LoVo (cell line): ENCODE measurements around the gene PRSS12.
"Not testable (repeated sequence)": the region's sequence is repeated elsewhere in the genome, so short reads cannot be mapped to it uniquely, and the experiment has no call there.

Experiments
- DNase-seq: peaks from one replicate; pipeline ENCODE4 v3.0.0-alpha.2; 2016; ENCODE audit warnings: low spot score

PRSS12 gene, protein sequence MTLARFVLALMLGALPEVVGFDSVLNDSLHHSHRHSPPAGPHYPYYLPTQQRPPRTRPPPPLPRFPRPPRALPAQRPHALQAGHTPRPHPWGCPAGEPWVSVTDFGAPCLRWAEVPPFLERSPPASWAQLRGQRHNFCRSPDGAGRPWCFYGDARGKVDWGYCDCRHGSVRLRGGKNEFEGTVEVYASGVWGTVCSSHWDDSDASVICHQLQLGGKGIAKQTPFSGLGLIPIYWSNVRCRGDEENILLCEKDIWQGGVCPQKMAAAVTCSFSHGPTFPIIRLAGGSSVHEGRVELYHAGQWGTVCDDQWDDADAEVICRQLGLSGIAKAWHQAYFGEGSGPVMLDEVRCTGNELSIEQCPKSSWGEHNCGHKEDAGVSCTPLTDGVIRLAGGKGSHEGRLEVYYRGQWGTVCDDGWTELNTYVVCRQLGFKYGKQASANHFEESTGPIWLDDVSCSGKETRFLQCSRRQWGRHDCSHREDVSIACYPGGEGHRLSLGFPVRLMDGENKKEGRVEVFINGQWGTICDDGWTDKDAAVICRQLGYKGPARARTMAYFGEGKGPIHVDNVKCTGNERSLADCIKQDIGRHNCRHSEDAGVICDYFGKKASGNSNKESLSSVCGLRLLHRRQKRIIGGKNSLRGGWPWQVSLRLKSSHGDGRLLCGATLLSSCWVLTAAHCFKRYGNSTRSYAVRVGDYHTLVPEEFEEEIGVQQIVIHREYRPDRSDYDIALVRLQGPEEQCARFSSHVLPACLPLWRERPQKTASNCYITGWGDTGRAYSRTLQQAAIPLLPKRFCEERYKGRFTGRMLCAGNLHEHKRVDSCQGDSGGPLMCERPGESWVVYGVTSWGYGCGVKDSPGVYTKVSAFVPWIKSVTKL

DNA sequence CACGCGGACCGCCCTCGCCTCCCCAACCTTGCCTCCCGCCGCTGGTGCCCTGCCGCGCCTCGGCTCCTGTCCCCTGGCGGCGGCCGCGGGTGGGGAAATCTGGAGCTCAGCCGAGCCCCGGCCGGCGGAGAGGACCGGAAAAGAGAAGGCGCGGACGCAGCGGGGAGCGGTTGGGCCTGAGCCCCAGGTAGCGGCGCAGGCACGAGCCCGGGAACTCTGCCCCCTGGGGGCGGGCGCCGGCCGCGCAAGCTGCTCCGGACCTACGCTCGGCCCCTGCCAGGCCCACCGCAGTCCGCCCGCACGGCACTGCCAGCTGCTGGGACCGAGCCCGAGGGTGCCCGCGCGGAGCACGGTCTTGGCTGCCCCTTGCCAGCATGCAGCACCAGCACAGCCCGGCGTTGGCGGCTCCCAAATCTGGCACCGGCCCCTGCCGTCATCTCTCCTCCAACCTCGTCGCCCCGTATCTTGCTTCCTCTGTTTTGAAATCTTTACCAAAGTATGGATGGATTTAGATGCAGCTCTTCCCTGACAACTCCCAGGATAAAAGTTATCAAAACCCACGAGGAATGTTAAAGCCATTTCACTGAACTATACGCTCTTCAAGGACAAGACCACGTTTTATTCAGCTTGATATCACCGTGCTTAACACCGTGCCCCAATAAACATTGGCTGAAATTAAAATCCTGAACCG lies at the start of gene PRSS12:
TSS of gene PRSS12 (minus strand) at position 161 of the 691 bp plus-strand sequence. CDS start 283 bp downstream, outside the sequence.
- DNase-seq: peak; percentile 87

DNA sequence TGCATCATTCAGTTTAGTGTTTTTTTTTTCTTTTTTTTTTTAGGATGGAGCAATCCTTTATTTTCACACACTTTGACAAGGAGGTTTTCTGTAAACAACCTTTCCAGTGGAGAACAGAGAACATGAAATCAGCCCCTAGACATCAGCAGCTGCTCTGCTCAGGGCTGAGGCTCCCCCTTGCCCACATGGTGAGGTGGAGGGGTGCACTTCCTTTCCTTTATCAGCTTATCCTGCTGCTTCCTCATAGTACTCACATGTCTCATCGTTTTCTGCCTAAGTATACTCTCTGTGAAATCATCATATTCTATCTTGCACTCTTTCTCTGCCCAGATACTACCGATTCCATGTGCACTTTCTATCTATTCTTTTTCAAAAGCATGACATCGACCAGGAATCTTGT lies 47.6 kb upstream of the PRSS12 start:
- DNase-seq: no peak

DNA sequence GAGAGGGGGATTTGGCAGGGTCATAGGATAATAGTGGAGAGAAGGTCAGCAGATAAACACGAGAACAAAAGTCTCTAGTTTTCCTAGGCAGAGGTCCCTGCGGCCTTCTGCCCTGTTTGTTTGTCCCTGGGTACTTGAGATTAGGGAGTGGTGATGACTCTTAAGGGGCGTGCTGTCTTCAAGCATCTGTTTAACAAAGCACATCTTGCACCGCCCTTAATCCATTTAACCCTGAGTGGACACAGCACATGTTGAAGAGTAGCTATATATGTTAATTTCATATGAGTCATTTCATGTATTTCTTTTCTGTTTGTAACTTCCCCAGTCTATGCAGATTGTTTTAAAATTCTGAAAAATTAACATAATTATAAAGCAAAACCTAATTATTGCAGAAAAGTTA lies 47.1 kb upstream of the PRSS12 start:
- DNase-seq: not testable (repeated sequence)

DNA sequence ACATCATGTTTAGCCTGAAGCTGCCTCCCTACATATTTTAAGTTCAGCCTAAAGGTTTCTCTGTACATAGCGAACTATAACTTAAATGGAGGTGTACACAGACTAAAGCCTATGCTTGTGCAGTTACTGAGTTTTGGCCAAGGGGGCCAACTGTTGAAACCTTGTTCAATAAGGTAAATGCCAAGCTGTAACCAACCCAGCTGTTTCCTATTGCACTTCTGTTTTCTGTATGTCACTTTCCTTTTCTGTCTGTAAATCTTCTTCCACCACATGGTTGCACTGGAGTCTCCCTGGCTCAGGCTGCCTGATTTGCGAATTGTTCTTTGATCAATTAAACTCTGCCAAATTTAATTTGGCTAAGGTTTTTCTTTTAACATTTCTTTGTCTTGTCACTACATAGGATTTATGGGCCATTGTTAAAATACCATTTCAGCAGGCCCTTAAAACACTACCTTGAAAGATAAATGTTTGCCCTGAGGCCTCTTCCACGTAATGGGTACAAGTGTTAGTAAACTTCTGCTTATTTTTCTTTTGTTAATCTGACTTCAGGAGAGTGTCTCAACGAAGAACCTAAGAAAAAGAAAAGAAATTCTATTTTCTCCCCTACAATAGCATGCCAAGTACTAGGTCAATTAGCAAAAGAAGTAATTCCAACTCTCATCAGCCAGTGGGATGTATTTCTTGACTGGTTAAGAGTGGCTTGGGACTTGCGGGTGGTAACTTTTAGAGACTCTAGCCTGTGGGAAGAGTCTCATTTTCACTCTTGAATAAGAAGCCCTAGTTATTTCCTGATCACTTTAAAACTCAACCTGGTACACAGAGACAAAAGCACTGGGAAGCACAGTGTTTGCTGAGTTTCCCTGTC lies 45.7 kb upstream of the PRSS12 start:
- no peak for DNase-seq

DNA sequence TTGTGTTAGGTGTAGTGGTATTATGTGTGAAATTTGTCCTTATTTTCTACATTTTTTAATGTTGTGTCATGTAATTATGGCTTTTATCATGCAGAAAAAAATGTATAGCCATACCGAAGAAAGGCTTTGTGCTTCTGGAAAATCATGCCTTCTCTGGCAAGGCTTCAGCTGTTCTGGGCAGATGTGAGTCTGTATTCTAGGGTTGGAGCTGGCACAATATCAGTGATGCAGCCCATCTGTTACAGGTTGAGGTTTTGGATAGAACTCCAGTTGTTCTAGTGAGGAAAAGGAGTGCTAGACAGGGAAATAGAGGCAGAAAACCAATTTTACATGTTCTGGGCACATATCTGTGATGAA lies 44.8 kb upstream of the PRSS12 start:
- DNase-seq: no peak

DNA sequence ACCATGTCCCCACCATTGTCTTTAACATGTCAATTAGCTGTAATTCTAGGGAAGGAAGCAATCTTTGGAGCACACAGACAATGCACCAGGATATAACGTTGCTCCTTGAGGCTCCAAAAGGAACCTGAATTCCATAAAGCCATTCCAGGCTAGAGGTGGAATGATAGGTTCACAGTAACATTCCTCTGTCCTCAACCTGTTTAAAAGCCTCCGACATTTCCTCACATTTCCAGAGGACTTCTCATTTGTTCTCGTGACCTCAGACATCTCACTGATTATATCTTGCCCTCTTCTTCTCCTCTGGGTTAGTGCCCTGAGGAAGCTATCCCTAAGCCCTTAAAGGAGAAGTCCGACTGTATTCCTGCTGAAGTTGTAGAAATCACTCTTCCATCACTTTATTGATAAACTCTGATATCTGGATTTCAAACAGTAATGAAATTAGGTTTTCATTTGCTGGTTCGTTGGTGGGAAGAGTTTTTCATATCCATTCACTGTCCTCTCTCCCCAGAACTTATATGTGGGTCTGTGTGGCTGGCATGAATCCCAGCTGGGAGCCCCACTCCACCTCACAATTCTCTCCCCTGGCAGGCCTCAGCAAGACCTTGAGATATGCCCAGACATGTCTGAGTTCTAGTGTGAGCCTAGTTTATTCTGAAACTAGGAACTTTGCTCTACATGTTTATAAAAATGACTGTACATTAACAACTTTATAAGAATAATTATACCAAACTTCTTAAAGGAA lies 44.2 kb upstream of the PRSS12 start:
- no peak for DNase-seq

DNA sequence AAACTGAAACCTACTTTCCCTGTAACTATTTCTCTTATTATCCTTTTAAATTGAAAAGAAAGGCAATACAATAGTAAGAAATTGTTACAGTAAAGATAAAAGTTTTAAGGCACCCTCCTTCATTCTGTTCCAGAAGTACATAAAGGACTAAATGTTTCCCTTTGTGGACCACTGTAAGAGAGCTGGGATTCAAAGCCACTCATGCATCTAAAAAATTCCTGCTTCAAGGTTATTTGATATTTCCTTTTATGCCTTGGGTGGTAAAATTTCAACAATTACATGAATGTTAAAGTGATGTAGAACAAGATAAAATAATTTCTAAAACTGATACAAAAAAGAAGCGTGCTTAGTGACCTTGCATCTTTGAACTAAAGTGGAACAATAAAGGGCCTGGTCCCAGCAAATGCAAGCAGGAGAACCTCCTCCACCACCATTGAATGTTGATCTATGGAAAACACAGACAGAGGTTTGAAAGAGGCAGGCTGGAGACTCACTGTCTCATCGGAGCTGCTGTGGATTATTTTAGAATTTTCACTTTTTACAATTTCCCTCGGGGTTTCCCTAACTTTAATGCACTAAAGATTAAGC lies 42.3 kb upstream of the PRSS12 start:
- no peak for DNase-seq

DNA sequence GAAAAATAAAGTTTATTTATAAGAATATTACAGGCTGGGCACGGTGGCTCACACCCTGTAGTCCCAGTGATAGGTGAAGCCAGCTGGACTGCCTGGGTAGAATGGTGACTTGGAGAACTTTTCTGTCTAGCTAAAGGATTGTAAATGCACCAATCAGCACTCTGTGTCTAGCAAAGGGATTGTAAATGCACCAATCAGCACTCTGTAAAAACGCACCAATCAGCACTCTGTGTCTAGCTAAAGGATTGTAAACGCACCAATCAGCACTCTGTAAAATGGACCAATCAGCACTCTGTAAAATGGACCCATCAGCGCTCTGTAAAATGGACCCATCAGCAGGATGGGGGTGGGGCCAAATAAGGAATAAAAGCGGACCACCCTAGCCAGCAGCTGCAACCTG lies 39.7 kb upstream of the PRSS12 start:
- not testable (repeated sequence) for DNase-seq

DNA sequence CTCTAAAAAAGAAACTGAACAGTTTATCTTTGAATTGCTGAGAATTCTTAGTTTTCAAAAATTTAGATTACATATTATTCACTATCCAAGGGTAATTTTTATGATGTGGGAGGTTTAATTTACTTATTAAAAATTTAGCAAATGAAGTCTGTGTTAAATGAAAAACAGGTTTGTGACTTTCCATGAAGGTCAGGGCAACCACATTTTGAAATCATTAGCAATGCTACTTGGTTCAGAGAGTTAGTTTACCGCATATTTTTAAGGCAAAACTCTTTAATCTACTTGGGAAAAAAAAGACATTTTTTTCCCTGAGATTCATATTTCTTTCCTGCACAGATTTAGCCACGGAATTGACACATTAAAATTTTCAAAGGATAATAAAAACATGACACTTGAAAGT lies 37.3 kb upstream of the PRSS12 start:
- no peak for DNase-seq

DNA sequence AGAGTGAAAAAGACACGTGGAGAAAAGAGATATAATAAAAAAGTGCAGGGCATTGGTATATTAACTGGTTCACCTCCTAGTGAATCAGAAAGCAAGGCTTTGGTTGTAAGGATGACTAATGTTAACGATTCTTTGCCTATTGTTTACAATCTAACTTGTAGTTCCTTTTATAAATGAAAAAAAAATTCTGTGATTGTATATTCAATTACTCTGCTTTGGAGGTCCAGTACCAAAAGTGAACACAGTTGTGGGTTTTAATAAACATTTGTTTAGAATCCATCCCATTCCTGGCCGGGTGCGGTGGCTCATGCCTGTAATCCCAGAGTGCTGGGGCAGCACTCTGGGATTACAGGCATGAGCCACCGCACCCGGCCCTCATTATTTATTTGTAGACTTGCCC lies 36.9 kb upstream of the PRSS12 start:
- DNase-seq: no peak

DNA sequence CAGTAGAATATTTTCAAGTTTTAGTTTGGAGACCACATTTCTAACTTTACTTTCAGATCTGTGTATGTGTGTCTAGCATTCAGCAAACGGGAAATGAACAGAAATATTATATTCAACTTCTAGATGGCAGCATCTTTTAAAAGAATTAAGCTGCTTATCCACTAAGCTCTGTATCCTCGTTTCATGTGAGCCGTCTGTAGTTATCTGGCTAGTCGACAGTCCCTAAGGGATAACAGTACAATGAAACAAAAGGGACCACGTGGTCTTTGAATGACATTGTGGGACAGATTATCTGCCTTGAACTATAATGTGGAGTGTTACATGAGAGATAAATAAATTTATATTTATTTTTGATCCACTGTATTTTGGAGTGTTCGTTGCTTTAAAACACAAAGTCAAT lies 35.8 kb upstream of the PRSS12 start:
- DNase-seq: no peak

DNA sequence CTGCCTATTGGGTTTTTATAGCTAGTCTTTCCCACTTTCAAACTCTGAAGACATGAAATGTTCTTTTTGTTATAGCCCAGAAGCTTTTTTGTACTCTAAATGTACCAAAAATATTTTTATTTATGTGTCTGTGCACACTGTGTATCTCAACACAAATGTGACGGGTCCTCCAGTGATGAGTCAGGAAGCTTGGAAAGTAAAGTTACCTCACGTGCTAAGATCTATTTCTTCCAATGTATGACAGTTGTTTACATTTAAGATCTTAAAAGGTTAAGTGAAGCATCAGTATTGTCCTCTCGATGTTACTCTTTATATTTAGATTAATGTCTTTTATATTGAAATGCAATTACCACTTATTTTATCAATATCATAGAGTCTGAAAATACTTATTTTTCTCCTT lies 29.1 kb upstream of the PRSS12 start:
- no peak for DNase-seq

DNA sequence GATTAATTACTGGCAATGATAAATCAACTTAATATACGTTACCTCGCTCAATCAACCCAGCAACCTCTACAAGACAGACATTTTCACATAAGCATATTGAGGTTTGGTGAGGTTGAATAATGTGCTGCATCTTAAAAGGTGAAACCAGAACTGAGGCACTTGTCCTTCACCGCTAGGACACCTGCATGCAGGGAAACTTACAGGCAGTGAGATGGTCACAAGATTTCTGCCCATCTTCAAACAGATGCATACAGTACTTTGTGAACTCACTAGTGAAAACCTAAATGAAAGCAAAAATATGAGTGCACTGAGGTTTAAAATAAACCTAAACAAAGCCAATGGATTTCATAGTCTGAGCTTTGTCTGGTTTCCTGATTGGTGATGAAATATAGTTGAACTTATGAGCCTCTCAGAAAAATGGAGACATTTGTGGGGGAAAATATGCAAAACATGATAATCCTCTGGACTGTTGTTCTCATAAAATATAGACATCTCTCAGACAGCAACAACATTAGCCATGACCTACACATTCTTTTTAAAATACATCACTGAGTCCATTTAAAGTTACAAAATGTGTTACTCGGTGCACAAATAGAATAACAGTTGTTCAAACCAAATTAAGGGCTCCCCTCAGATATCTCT lies 20.9 kb upstream of the PRSS12 start:
- DNase-seq: no peak

DNA sequence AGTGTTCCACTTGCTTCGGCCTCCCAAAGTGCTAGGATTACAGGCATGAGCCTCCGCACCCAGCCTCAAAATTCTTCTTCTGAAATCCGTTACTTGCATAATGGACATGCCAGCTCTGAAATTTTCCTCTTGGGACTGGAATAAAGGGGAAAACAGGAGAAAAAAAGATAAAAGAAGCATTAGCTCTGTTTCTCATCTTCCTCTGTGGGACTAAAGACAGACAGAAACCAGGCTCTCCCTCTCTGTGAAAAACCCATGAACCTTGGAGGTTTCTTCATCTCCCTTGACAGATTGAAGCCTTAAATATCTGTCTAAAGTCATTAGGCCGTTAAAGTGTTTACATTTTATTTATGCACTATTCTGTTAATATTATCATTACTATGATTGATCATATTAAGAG lies 19.4 kb upstream of the PRSS12 start:
- no peak for DNase-seq

DNA sequence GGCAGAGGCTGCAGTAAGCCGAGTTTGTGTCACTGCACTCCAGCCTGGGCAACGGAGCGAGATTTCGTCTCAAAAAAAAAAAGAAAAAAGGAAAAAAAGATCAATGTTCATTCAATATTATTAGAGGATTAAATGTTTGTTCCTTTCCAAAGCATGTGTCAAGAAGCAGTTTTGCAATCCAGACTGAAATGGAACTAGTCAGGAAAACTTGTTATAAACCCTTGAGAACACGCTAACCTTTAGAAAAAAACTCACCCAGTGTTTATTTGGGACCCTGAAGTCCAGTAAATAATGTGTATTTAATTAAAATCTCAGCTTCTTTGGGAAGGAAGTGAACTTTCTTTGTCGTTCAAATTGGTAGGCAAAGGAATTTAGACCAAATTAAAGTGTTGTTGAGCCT lies 16.4 kb upstream of the PRSS12 start:
- DNase-seq: no peak

DNA sequence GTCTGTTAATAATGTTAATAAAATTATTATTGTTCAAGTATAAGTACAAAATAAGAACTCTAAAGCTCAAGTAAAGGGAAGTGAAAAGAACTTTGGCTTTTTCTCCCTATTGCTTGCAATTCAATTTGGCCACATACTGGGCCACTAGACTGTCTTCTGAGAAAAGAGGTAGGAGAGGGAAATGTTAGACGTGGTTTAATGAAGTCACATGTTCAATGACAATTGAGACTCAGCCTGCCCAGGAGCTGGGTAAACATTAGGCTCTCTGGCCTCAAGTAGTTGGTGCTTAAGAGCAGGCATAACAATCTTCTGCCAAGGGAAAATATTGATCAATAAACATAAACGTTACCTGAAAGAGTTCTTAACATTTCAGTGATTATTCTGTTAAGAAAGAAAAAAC lies 15.1 kb upstream of the PRSS12 start:
- no peak for DNase-seq

DNA sequence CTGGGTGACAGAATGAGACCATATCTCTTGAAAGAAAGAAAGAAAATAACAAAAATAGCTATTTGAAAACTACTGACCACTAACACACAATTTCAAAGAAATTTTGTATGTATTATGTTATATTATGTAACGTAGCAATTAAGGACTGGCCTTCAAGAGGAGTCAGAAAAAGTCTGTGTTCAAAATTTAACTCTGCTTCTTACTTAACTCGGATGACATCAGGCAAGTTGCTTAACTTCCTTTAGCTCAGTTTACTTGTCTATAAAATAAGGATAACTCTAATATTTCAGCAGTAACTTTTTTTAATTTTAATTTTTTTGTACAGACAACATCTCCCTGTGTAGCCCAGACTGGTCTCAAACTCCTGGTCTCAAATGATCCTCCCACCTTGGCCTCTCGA lies 14.6 kb upstream of the PRSS12 start:
- no peak for DNase-seq

DNA sequence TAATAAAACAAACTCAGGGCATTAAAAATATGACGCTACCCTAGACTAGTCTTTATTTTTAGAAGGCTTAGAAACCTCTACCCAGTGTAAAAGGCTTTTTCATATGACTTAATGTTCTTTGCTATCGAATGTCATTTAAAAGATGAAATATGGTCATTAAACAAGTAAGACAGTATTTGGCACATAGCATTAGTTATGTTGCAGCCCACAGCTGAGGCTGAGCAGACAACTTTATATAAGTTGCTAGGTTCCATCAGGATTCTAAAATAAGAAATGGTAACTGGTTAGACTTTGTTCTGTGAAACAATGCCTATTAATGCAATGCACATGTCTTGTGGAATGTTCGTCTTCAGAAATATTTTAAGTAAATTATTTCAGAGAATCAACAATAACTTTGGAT lies 10.4 kb upstream of the PRSS12 start:
- no peak for DNase-seq

DNA sequence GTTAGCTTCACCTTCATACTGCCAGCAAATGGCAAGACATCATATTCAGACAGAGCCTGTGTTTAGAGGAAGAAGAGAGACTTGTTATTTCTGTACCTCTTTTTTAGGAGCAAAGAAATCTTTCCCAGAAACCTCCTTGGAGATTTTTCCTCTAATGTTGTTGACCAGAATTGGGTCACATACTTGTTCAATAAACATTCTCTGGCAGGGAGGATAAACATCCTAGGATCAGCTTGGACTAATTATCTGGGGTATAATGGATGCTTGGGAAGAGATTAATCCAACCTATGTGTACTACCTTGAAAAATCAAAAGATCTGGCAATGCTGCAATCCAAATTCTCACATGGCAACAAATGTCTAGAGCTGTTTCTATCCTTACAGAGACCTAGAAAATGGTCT lies 8.4 kb upstream of the PRSS12 start:
- DNase-seq: no peak

DNA sequence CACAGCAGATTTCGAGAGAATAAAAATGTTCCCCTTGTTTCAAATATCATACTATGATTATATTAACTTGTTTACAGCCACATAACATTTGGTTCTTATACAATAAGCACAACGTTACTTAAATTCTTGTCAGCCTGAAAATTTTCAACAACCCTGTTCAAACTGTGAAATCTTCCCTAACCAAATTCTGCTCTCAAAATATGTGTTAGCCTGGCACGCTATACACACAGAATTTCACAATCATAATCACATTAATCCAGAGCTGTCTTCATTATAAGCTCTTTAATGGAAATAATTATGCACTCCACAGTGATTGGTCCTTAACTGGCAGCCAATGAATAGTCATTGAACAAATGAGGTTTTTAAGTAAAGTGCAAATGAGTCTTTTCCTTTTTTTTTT lies 7.3 kb upstream of the PRSS12 start:
- DNase-seq: no peak
